HTR-8/SVneo (cell line): ENCODE data around the gene CPNE5.

ENCODE experiments used
- DNase-seq: peaks from one replicate; pipeline ENCODE4 v3.0.0; 2011; ENCODE audit warnings: low spot score, mixed read lengths; ENCODE audit not compliant: insufficient read length
- FAIRE-seq: peaks from 2 replicates; lab custom pipeline; 2011; peaks lifted over from hg19 to GRCh38; lab: Jason Lieb, UNC

Gene CPNE5

DNA sequence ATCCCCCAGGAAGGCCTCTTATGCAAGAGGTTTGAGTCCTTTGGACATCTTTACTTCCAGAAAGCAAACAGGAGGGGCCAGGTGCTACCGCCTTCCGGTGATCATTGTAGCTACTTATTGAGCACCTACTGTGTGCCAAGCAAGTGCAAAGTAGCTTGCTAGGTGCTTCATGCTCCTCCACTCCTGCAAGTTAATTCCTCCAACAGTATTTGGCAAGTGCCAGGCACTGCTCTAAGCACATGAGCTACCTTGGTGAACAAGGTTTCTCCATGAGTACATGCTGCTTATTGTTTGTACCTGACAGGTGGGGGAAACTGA is 2.3 kb downstream of the CPNE5 start:
- FAIRE-seq (no peak), DNase-seq (no peak)

DNA sequence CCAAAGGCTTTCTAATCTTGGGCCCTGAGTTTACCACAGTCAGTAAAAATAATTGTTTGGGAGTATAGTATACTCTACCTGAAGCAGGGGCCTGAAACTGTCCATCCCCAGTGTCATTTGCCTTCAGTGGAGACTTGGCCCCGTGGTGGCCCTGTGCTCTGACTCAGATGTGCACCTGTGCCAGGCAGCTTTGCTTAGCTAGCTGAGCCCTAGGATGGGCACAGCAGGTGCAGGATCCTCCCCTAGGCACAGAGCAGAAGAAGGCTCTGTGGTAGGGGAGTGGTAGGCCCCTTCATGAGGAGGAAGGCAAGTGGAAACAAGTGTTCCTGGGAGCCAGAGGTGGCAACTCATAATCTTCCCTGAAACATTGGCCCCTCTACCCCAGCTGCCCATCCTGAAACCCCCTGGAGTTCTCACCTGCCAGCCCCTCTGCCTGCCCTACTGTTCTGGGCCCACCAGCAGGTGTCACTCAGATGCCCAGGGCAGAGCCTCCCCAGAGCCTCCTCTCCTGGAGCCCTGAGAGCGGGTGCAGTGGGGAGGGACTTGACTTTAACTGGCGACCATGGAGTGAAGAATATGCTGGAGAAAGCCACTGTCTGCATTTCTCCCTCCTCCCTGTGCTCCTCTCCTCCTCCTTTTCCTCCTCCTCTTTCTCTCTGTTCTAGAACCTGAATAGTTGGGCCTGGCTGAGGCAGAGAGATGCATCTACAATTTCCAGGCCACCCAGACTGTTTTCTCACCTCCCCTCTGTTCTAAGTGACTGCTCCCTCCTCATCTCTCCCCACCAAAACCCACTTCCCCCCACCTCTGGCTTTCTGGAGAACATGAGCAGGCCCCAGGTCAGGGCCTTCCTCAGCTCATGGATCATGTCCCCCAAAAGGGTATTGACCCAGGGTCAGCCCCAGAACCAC is 2.9 kb downstream of the CPNE5 start:
- FAIRE-seq (no peak), DNase-seq (no peak)

DNA sequence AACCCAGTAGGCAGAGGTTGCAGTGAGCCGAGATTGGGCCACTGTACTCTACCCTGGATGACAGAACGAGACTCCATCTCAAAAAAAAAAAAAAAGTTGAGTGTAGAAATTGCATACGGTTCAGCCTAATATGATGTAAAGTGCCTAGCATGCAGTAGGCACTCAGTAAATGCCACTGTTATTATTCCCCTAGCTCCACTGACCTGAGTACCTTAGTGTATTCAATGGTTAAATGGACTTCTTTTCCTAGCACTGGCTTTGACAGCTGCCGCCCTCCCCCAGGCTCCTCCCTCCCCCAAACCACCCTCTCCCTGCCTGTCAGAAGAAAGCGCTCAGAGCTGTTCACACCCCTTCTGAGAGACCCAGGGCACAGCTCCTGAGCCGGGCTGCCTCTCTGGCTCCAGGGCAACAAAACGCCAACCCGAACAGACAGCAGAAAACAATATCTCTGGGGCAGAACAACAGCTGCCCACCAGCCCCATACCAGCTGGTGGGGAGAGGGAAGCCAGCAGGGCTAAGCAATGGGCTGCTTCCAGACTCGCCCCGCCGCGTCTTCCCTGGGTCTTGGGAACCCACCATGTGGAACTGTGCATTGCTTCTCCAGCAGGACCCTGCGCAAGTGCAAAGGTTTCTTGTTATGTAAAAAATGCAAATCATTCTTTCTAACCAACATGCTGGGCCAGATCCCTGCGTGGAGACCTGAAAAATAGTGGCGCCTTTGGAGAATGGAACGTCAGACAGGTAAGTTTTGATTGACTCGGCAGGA is 4.5 kb downstream of the CPNE5 start:
- FAIRE-seq (no peak), DNase-seq (no peak)

DNA sequence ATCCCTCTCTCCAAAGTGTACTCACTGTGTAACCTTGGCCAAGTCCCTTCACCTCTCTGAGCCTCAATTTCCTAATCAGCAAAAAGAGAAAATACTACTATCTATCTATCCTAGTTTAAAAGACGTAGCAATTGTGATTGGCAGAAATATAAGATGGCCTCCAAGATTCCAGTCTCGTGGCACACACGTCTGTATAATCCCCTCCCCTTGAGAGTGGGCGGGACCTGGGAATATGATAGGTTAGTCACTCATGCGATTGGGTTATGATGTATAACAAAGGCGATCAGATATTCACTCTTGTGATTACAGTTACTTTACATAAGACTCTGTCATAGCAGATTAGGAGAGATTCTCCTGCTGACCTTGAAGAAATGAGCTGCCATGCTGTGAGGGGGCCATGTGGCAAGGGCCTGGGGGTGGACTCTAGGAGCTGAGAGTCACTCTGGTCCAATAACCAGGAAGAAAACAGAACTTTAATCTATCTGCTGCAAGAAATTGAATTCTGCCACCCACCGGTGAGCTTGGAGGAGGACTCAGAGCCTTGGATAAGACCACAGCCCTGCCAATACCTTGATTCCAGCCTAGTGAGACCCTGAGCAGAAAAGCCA is 6.0 kb downstream of the CPNE5 start:
- FAIRE-seq: no peak
- no peak for DNase-seq

DNA sequence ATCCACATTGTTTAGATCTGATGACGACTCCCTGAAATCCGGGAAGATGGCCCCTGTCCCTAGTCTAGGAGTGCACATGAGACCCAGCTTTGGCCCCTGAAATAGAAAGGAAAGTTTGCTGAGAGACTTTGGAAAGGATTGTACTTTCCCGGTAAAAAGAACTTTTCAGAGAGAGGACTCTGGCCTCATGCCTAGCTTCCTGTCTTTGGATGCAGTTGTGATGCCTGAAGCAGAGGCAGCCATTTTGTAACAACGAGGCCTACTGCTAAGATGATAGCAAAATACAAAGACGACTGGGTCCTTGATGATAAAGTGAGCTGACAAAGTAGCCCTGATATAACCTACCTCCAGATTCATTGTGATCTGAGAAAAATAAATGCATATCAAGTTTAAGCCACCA is 6.9 kb downstream of the CPNE5 start:
- DNase-seq (no peak), FAIRE-seq (no peak)

DNA sequence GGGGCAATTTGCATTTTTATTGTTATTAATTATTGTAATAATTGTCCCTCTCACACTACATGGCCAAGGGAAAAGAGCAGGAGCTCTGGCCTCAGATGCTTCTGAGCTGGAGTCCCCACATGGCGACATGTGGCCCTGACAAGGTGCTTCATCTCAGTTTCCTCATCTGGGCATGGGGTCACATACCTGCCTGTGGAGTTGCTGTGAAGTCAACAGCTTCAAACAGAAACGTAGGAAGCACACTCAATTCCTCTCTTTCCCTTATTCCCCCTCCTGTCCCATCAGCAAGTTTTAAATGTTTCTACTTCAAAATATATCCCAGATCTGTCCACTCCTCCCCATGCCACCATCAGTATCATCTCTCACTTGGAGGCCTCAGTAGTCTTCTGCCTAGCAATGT is 8.7 kb downstream of the CPNE5 start:
- FAIRE-seq: no peak

DNA sequence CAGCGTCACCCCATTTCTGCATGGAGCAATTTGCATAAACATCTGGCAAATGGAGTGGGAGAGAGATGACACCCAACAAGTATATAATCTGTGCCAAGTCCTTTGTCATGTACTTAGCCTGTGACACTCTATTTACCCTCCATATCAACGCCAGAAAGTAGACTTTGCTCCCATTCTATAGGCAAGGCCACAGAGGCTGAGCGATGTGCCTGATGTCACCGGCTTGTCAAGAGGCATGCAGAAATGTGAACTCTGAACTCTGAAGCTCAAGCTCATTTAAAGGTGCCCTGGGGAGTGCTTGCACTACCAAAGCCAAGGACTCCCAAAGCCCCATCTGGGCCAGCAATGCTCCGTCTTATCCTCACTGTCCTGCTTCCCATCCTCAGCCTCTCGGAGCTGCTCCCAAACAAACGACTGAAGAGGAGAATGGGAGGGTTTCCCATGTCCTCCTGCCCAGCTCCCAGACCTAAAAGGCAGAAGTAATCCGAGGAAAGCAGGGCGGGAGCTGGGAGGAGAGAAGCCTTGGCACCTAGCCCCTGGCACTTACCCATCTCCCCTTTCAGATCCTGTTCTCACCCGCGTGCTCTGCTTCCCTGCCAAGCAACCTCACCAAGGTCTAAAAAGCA is 9.2 kb downstream of the CPNE5 start:
- no peak for DNase-seq
- FAIRE-seq: no peak

More for the DNA sequence above, 8.7 kb downstream of the CPNE5 start:
- no peak for DNase-seq

DNA sequence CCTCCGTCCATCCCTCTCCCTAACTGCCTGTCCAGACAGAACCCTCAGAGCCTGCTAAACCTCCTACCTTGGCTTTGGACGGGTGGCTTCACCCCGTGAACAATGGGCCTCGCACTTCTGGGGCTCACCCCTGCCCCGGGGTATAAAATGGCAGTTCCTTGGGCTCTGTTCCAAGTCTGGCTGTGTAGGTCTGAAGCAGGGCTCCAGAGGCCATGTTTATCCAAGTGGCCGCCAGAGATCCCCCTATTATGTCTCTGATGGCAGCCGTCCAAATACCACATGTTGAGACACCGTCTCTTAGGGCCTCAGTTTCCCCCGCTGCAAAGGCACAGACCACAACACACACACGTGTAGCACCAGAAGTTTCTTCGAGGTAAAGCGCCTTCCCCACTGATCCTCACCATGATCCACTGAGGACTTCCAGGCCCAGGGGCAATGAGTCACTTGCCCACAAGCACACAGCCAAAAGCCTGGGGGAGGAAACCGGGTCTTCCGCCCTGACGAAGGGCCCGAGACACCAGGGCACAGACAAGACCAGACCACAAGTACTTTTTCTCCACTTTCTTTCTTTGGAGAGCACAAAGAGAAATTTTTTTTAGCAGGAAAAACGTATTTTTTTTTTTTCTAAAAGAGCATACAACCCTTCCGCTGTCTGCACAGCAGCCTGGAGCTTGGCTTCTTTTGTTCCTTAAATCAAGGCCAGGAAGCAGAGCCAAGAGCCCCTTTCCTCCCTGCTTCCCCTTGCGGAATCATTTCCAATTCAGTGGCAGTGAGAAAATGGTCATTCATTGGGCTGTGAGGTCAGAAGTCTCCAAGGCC is 11.8 kb downstream of the CPNE5 start:
- FAIRE-seq: peak; percentile 52
- peak; percentile 67 for DNase-seq

DNA sequence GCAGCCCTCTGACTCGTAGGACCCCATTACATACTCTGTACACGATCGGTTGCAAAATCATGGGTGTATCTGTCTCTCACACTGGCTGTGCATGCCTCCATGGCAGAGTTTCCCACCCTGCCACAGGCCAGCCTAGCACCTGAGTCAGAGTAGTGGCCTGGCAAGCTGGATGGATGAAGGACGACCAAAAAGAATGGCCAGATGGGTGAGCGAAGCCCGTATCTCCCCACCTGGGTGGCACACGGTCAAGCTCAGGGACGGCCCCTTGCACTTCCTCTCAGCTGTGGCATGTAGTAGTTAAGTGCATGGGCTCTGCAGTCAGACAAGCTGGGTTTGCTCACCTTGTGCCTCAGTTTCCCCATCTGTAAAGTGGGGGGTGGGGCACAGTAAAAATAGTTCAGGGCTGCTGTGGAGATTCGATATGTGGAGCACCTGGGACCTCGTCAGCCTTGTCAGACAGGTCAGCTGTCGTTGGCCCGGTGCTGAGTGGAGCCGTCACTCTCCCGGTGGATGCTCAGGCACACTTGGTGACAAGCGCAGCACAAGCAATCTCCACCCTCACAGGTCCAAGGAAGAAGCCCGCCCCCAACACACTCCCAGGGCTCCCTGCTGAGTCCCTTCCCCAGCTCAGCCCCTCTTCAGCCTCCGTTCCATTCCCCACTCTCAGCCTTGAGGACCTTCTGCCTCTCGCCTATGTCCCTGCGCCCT is 12.6 kb downstream of the CPNE5 start:
- no peak for FAIRE-seq
- DNase-seq: no peak

DNA sequence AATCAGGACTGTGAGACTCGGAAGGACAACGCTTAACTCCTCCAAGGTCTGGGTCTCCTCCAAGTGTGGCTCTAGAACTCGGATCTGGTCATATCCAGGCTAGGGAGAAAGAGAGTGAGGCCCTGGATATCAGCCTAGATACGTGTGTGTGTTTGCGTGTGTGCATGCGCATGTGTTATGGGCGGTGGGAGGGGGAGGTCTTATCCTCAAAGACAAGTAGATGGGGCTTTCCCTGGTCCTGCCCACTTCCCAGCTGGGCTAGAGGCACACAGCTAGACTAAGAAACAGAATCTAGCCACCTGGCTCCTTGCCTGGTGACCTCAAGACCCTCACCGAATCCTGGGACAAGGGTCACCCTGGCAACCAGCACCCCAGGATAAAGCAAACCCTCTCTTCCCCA is 13.2 kb downstream of the CPNE5 start:
- DNase-seq (no peak), FAIRE-seq (no peak)

DNA sequence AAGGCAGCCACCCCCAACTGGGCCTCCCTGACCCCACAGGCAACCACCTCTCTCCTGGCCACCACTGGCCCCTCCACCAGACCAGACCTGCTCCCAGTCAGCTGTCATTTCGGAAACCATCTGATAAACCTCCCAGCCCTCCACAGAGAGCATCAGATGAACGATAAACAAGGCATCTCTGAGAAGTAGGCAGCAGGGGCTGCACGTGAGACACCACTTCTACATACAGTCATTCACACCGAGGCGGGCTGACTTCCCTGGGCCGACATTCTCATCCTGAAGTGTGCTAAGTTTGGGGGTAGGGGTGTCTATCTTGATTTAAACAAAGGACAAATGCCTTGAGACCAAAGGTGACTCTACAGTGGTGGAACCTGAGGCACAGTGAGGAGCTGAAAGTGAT is 13.8 kb downstream of the CPNE5 start:
- FAIRE-seq (no peak), DNase-seq (no peak)

DNA sequence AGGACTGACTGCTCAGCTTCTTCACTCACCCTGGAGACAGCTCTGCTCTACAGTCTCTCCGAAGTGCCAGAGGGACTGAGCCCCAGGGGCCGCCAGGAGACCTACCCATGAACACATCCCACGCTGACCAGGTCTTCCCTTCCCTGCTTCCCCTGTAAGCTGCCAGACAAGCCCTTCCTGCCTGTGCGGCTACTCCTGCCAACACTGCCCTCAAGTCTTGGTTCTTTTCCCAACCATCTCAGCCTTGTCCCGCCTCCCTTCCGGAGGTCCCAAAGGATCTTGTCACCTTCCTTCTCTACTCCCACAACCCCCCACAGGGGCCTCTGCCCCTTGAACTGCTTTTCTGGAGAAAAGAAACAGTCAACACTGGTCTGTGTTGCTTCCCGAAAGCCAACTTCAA is 15.0 kb downstream of the CPNE5 start:
- FAIRE-seq (no peak), DNase-seq (no peak)

DNA sequence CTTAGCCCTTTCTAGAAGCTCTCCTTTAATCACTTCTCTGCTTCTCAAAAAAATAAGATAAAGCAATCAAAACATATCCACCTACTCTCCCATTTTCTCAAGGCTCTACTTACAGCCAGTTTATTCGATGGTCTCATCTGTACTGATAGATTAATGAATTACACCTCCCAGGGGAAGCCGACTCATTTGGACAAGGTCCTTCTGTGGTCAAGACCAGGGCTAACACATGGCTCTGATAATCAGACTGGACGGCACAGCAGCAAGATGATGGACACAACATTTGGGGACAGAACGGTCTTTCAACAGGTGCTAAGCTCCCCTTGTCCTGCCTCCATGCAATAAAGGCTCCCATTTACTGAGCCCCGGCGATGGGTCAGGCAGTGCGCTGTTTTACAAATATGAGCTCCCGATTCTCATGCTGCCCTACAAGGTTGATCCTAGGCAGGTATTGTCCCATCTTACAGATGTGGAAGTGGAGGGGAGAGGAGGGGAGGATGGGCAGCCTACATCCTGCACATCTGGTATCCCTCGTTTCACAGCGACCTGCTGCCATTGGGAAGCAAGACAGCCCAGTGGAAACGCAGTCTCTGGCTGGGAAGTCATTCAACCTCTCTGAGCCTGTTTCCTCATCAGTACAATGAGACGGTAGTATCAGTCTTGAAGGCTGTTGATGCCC is 15.7 kb downstream of the CPNE5 start:
- DNase-seq (no peak), FAIRE-seq (no peak)

DNA sequence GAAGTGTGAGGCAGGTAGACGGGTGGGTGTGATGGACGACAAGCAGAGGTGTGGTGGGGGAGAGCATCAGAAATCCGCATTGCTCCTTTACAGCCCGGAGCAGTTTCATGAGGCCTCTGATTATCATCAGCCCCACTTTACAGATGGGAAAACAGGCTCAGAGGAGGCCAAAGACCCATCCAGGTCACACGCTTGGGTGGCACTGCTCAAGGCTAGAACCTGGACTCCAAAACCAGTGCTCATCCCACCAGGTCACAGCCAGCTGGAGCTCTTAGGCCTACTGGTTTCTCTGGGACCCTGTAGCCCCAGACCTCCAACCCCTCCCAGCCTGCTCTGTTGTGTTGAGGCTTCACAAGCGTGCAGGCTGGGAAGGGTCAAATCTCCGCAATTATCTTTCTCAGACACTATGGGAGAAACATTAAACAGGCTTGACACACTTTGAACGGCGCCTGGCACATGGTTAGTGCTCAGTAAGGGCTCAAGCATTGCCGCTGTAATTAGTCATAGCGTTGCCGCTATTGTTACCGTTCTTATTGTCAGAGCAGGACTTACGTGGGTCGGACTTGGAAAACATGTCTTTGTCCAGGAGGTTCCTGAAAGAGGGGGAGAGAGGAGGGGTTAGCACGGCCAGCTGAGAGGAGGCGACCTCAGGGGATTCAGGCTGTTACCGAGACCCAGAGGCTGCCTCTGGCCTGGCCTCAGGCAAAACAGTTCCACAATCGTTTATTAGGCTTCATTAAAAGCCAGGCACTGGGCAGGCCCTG is 16.6 kb downstream of the CPNE5 start:
- FAIRE-seq: no peak
- no peak for DNase-seq

DNA sequence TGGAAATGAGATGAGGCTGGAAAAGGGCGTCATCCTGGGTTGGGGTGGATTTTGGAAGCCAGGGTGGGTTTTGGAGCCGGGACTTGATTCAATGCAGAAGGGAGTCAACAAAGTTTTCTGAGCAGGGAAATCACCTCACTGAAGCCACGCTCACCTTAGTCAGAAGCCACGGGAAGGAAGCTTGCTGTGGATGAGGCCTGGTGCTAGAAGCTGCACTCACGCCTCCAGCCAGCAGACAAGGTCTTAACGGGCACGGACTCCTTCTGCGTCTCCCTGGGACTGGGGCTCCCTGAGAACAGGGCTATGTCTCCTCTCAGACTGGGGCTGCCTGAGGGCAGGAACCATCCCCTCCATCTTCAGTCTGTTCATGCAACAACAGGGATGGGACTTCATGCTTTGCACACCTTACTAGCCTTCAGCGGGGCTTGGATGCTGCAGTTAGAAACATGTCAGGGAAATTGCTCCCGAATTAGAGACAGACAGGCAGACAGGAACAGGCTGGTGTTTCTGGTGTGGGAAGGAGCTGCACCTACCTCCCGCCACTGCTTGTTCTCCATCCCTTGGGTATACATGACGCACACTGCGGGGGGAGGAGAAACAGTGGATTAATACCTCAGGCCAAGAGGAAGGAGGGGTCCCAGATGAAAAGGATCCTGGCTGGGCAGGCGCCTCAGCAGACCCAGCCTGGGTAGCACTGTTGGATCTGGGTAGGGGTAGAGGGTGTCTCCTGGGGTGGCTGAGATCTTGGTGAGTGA is 17.5 kb downstream of the CPNE5 start:
- DNase-seq: no peak
- no peak for FAIRE-seq

DNA sequence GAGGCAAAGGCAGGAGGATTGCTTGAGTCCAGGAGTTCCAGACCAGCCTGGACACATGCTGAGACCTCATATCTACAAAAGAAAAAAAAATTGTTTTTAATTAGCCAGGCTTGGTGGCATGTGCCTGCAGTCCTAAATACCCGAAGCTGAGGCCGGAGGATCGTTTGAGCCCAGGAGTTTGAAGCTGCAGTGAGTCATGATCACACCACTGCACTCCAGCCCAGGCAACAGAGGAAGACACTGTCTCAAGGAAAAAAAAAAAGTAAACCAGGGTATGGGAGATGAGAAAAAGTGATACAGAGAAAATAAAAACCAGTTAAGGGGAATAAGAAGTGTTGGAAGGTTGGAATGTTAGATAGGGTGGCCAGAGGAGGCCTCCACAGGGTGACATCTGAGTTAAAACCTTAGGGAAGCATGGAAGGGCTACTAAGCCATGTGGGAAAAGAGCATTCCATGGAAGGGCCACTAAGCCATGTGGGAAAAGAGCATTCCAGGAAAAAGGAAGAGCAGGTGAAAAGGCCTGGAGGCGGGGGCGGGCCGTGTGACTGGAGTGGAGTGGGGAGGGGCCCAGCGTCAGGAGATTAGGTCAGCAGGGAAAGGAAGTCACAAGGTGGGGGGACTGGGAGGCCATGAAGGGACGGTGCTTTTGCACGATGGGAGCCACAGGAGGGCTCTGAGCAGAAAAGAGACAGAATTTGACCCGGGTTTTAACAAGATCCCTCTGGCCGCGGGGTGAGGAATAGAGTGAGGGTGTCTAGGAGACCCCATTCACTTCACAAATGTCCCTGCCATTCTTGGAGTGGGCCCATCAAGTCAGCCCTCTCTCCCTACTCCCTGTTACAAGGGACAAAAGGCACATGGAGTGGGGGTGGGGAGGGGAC is 18.3 kb downstream of the CPNE5 start:
- no peak for FAIRE-seq
- DNase-seq: peak; percentile 47
